Suprapubic skin (tissue), 4 donors: Measurements from ENCODE around the gene SPIN1. TPM values are rescaled to one million over a fixed set of nuclear protein-coding genes. Genes with fewer than 3 reads are reported as not detected.

Source experiments
- DNase-seq, 2 donors: peaks; one replicate each; pipeline ENCODE4 v3.0.0-alpha.2; 2019; ENCODE audit warnings: low spot score in 2 of 2
- H3K27ac ChIP-seq: fragments of 200-600 bp; sonication (generic); one replicate; pipeline ENCODE4 v1.5.1; 2019
- H3K27me3 ChIP-seq: fragments of 200-600 bp; sonication (generic); one replicate; pipeline ENCODE4 v1.5.1; 2019
- H3K36me3 ChIP-seq: fragments of 200-600 bp; sonication (generic); one replicate; pipeline ENCODE4 v1.5.1; 2019
- H3K4me1 ChIP-seq: fragments of 200-600 bp; sonication (generic); one replicate; pipeline ENCODE4 v1.5.1; 2019
- H3K4me3 ChIP-seq: fragments of 200-600 bp; sonication (generic); one replicate; pipeline ENCODE4 v1.5.1; 2019; ENCODE audit warnings: mild to moderate bottlenecking
- H3K9me3 ChIP-seq: fragments of 200-600 bp; sonication (generic); one replicate; pipeline ENCODE4 v1.5.1; 2019
- EP300 ChIP-seq: sonication (generic); formaldehyde crosslinking; IDR thresholded peaks from one replicate; pipeline ENCODE4 v1.6.1; 2017; ENCODE audit warnings: antibody characterized with exemption
- POLR2A ChIP-seq, 2 donors: fragments of 450-650 bp; IDR thresholded peaks; one replicate each; pipeline ENCODE4 v1.6.1; 2017; ENCODE audit warnings: antibody characterized with exemption in 2 of 2, mild to moderate bottlenecking in 2 of 2, moderate library complexity in 2 of 2
- POLR2AphosphoS5 ChIP-seq, 3 donors: sonication (generic); formaldehyde crosslinking; IDR thresholded peaks; one replicate each; pipeline ENCODE4 v1.6.1; 2017; ENCODE audit warnings: antibody characterized with exemption in 3 of 3
- WGBS: methylation state at CpG from one replicate; pipeline ENCODE4 v1.1.5; 2018; 5-methylcytosine and 5-hydroxymethylcytosine counted together
- total RNA-seq, 4 donors: library from RNA; depleted of rRNA; stranded (reverse); fragments of >200 nt; gene quantifications; one replicate each; pipeline ENCODE4 v1.1.0, GENCODE V29; 2016
- TF ChIP-seq, protein P1 (sequence below), 2 donors: fragments of 200-600 bp in 1 of 2; fragments of 450-650 bp in 1 of 2; sonication (generic) in 1 of 2; IDR thresholded peaks; one replicate each; pipeline ENCODE4 v1.5.1; 2016 to 2019; ENCODE audit warnings: antibody characterized with exemption in 2 of 2, mild to moderate bottlenecking in 1 of 2, moderate library complexity in 1 of 2

SPIN1 gene
- total RNA-seq, 4 donors from 2014 or later, result 44.9 to 60.3 (median 54.4) TPM

DNA sequence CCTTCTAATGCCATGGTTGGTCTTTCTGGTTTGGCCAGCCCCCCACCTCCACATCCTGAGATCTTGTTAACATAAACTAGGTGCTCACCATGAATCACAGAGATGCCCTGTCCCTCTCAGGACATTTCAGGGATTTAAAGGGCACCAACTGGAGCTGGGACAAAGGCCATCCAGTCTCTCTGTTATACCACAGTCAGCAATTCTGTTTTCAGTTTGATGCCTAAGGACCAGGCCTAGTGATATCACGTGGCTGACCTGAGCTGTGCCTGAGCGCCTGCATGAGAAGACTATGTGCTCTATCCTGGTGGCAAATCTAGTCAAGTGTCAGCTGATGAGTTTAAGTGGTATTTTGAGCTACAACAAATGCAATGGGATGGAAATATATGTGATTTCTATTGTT is 26.1 kb downstream of the SPIN1 start:
- TF ChIP-seq, protein P1, sequence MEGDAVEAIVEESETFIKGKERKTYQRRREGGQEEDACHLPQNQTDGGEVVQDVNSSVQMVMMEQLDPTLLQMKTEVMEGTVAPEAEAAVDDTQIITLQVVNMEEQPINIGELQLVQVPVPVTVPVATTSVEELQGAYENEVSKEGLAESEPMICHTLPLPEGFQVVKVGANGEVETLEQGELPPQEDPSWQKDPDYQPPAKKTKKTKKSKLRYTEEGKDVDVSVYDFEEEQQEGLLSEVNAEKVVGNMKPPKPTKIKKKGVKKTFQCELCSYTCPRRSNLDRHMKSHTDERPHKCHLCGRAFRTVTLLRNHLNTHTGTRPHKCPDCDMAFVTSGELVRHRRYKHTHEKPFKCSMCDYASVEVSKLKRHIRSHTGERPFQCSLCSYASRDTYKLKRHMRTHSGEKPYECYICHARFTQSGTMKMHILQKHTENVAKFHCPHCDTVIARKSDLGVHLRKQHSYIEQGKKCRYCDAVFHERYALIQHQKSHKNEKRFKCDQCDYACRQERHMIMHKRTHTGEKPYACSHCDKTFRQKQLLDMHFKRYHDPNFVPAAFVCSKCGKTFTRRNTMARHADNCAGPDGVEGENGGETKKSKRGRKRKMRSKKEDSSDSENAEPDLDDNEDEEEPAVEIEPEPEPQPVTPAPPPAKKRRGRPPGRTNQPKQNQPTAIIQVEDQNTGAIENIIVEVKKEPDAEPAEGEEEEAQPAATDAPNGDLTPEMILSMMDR (IDR thresholded peaks at IDR 0.05), result no peak
- no peak for TF ChIP-seq POLR2AphosphoS5 (IDR thresholded peaks at IDR 0.05)
- no peak for TF ChIP-seq POLR2A (IDR thresholded peaks at IDR 0.05)
- TF ChIP-seq EP300, result no peak
- Histone ChIP-seq H3K4me3 (no peak overlapping the region), H3K36me3 (peaks cover 14% of the 10 kb centered on the region), H3K4me1 (no peaks in the 10 kb centered on the region), H3K27me3 (no peaks in the 10 kb centered on the region), H3K27ac (no peak overlapping the region), H3K9me3 (peaks cover 9% of the 10 kb centered on the region)
- 100% methylated on average over 2 of the region's 2 CpGs for WGBS
- no peak for DNase-seq

- no peak for DNase-seq
- 78% methylated on average over 4 of the region's 4 CpGs for WGBS
- H3K36me3 ChIP-seq, result peaks cover 21% of the 10 kb centered on the region
- no peaks in the 10 kb centered on the region for H3K27me3 ChIP-seq
- no peak overlapping the region for H3K4me3 ChIP-seq
- H3K27ac ChIP-seq, result no peak overlapping the region
- TF ChIP-seq, protein P1 (IDR thresholded peaks at IDR 0.05), result no peak
- no peak for TF ChIP-seq POLR2AphosphoS5 (IDR thresholded peaks at IDR 0.05)
- peaks cover 12% of the 10 kb centered on the region for H3K9me3 ChIP-seq
- no peaks in the 10 kb centered on the region for H3K4me1 ChIP-seq
Measured at GRCh38 chr9:88418025-88418424, 29.8 kb downstream of the SPIN1 start.

- peaks cover 25% of the 10 kb centered on the region for H3K36me3 ChIP-seq
- H3K27ac ChIP-seq, result no peak overlapping the region
- DNase-seq, result no peak
- TF ChIP-seq, protein P1 (IDR thresholded peaks at IDR 0.05), result no peak
- no peak for TF ChIP-seq EP300
- TF ChIP-seq POLR2AphosphoS5 (IDR thresholded peaks at IDR 0.05), result no peak
- TF ChIP-seq POLR2A (IDR thresholded peaks at IDR 0.05), result no peak
- peaks cover 11% of the 10 kb centered on the region for H3K9me3 ChIP-seq
- H3K4me1 ChIP-seq, result no peaks in the 10 kb centered on the region
- no peak overlapping the region for H3K4me3 ChIP-seq
- H3K27me3 ChIP-seq, result no peaks in the 10 kb centered on the region
- WGBS, result 93% methylated on average over 7 of the region's 7 CpGs
Measured at GRCh38 chr9:88418715-88419540, 30.7 kb downstream of the SPIN1 start.

DNA sequence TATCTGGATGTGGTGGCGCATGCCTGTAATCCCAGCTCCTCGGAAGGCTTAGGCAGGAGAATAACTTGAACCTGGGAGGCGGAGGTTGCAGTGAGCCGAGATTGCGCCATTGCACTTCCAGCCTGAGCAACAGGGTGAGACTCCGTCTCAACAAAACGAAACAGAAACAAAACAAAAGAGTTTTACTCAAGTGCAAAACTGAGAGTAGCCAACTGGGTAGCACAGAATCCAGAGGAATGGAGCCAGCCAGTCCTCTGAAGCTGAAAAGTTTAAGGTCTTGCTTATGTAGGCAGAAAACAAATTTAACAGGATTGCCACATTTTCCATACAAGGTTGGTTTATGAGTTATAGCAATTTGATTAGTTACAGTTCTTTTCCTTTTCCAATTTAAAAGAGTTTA is 32.0 kb downstream of the SPIN1 start:
- Histone ChIP-seq H3K4me1 (no peaks in the 10 kb centered on the region), H3K27ac (no peak overlapping the region), H3K36me3 (peaks cover 25% of the 10 kb centered on the region)

GRCh38 chr9:88421348-88421747 is 33.1 kb downstream of the SPIN1 start:
- no peak for DNase-seq
- H3K36me3 ChIP-seq, result peaks cover 28% of the 10 kb centered on the region

More for the DNA sequence above, 32.0 kb downstream of the SPIN1 start:
- peaks cover 8% of the 10 kb centered on the region for H3K9me3 ChIP-seq
- H3K4me3 ChIP-seq, result no peak overlapping the region
- TF ChIP-seq POLR2AphosphoS5 (IDR thresholded peaks at IDR 0.05), result no peak
- TF ChIP-seq, protein P1 (IDR thresholded peaks at IDR 0.05), result no peak
- no peak for TF ChIP-seq EP300
- 84% methylated on average over 7 of the region's 7 CpGs for WGBS
- no peaks in the 10 kb centered on the region for H3K27me3 ChIP-seq
- DNase-seq, result no peak

More at GRCh38 chr9:88421348-88421747, 33.1 kb downstream of the SPIN1 start:
- no peak overlapping the region for H3K27ac ChIP-seq
- TF ChIP-seq, protein P1 (IDR thresholded peaks at IDR 0.05), result no peak
- TF ChIP-seq EP300, result no peak
- peaks cover 8% of the 10 kb centered on the region for H3K9me3 ChIP-seq
- H3K4me3 ChIP-seq, result no peak overlapping the region
- no peaks in the 10 kb centered on the region for H3K4me1 ChIP-seq
- no peaks in the 10 kb centered on the region for H3K27me3 ChIP-seq
- 93% methylated on average over 5 of the region's 5 CpGs for WGBS
